Activated CD4-positive, alpha-beta T cell treated with anti-CD3 and anti-CD28 coated beads, Interleukin-2, amount 10 ng/mL, durations not matched to agents 24 days and 14 days (primary cell): ENCODE results near the gene SLC26A11. TPM values are rescaled to one million over a fixed set of nuclear protein-coding genes. Genes with fewer than 3 reads are reported as not detected.
A peak's percentile ranks its signal among the peaks of the same experiment; 100 is the strongest.

ENCODE experiments used
- DNase-seq: peaks from one replicate; pipeline ENCODE4 v3.0.0; 2022
- H3K27ac Mint-ChIP-seq: one replicate; pipeline ENCODE4 v1.8.0; 2022; ENCODE audit warnings: mild to moderate bottlenecking, mixed read lengths
- H3K27me3 Mint-ChIP-seq: one replicate; pipeline ENCODE4 v1.8.0; 2022; ENCODE audit warnings: mixed read lengths
- H3K36me3 Mint-ChIP-seq: one replicate; pipeline ENCODE4 v1.8.0; 2022; ENCODE audit warnings: low read depth, mild to moderate bottlenecking, mixed read lengths
- H3K4me1 Mint-ChIP-seq: one replicate; pipeline ENCODE4 v1.8.0; 2021; ENCODE audit warnings: mixed read lengths
- H3K4me3 Mint-ChIP-seq: one replicate; pipeline ENCODE4 v1.8.0; 2022; ENCODE audit warnings: mild to moderate bottlenecking, moderate library complexity, mixed read lengths
- H3K9me3 Mint-ChIP-seq: one replicate; pipeline ENCODE4 v1.8.0; 2021; ENCODE audit warnings: mixed read lengths
- intact Hi-C: fragments of 100-400 bp; cut with micrococcal nuclease; formaldehyde crosslinking; loops from one replicate; pipeline ENCODE4 v1.15.1; 2023
- total RNA-seq: library from RNA; stranded (reverse); gene quantifications from 2 replicates; pipeline ENCODE4 v1.2.3, GENCODE V29; 2022

The SLC26A11 gene
- total RNA-seq, 1 donor from 2014 or later, result 4.3 TPM

- Mint-ChIP-seq H3K27me3 (no peaks in the 10 kb centered on the region), H3K36me3 (peaks cover 19% of the 10 kb centered on the region), H3K27ac (peak within 1 kb of the TSS; percentile 98), H3K9me3 (no peaks in the 10 kb centered on the region), H3K4me1 (peaks cover 54% of the 10 kb centered on the region), H3K4me3 (peak within 1 kb of the TSS; percentile 99)
- intact Hi-C loops, result no loop called here
- DNase-seq, result peak; percentile 92
These were observed 40.5 kb downstream of the SLC26A11 start, which contains the start of gene RNF213 for GRCh38 chr17:80260791-80261158. RNF213 (plus strand) TSS chr17:80260852; CDS start chr17:80263682, 2,830 bp downstream.

- no peaks in the 10 kb centered on the region for H3K9me3 Mint-ChIP-seq
- peak overlapping the region; percentile 89 for H3K27ac Mint-ChIP-seq
- peaks cover 55% of the 10 kb centered on the region for H3K4me1 Mint-ChIP-seq
- H3K4me3 Mint-ChIP-seq, result peak overlapping the region; percentile 99
- intact Hi-C loops, result no loop called here
- no peaks in the 10 kb centered on the region for H3K27me3 Mint-ChIP-seq
- DNase-seq, result peak; percentile 93
- H3K36me3 Mint-ChIP-seq, result peaks cover 22% of the 10 kb centered on the region
These were observed 41.1 kb downstream of the SLC26A11 start for GRCh38 chr17:80261159-80261894.

GRCh38 chr17:80261895-80262279, 41.7 kb downstream of the SLC26A11 start:
- no peaks in the 10 kb centered on the region for H3K9me3 Mint-ChIP-seq
- H3K4me1 Mint-ChIP-seq, result peaks cover 52% of the 10 kb centered on the region
- no peak for DNase-seq
- no peaks in the 10 kb centered on the region for H3K27me3 Mint-ChIP-seq
- H3K36me3 Mint-ChIP-seq, result peaks cover 24% of the 10 kb centered on the region
- H3K4me3 Mint-ChIP-seq, result peak overlapping the region; percentile 99
- H3K27ac Mint-ChIP-seq, result peak overlapping the region; percentile 89
- intact Hi-C loops, result loop anchor here (2.0 kb wide), 1 partner anchor 43 kb away; no protein-coding TSS in a partner anchor

- H3K4me3 Mint-ChIP-seq, result peak overlapping the region; percentile 99
- H3K36me3 Mint-ChIP-seq, result peaks cover 28% of the 10 kb centered on the region
- H3K9me3 Mint-ChIP-seq, result no peaks in the 10 kb centered on the region
- peak; percentile 73 for DNase-seq
- intact Hi-C loops, result loop anchor here (2.0 kb wide), 1 partner anchor 43 kb away; no protein-coding TSS in a partner anchor
- H3K4me1 Mint-ChIP-seq, result peaks cover 53% of the 10 kb centered on the region
- H3K27me3 Mint-ChIP-seq, result no peaks in the 10 kb centered on the region
- peak overlapping the region; percentile 89 for H3K27ac Mint-ChIP-seq
These were observed 42.1 kb downstream of the SLC26A11 start for GRCh38 chr17:80262291-80262690.

GRCh38 chr17:80262775-80263244, 42.6 kb downstream of the SLC26A11 start:
- intact Hi-C loops, result loop anchor here (1.0 to 2.0 kb wide), 2 partner anchors 10 to 44 kb away; no protein-coding TSS in a partner anchor
- Mint-ChIP-seq H3K4me1 (peaks cover 52% of the 10 kb centered on the region), H3K36me3 (peaks cover 33% of the 10 kb centered on the region)

GRCh38 chr17:80263253-80264204, 43.3 kb downstream of the SLC26A11 start:
- peak overlapping the region; percentile 99 for H3K4me3 Mint-ChIP-seq
- H3K9me3 Mint-ChIP-seq, result no peaks in the 10 kb centered on the region
- H3K27me3 Mint-ChIP-seq, result no peaks in the 10 kb centered on the region
- H3K4me1 Mint-ChIP-seq, result peaks cover 45% of the 10 kb centered on the region
- intact Hi-C loops, result loop anchor here (1.0 to 2.0 kb wide), 2 partner anchors 10 to 45 kb away; no protein-coding TSS in a partner anchor
- DNase-seq, result peak; percentile 97
- peaks cover 36% of the 10 kb centered on the region for H3K36me3 Mint-ChIP-seq
- H3K27ac Mint-ChIP-seq, result peak overlapping the region; percentile 97

More at GRCh38 chr17:80262775-80263244, 42.6 kb downstream of the SLC26A11 start:
- peak; percentile 65 for DNase-seq
- no peaks in the 10 kb centered on the region for H3K9me3 Mint-ChIP-seq
- no peaks in the 10 kb centered on the region for H3K27me3 Mint-ChIP-seq
- peak overlapping the region; percentile 99 for H3K4me3 Mint-ChIP-seq
- H3K27ac Mint-ChIP-seq, result peak overlapping the region; percentile 89

- Mint-ChIP-seq H3K36me3 (peaks cover 36% of the 10 kb centered on the region), H3K4me3 (peak overlapping the region; percentile 99), H3K27me3 (no peaks in the 10 kb centered on the region), H3K9me3 (no peaks in the 10 kb centered on the region), H3K4me1 (peaks cover 36% of the 10 kb centered on the region), H3K27ac (peak overlapping the region; percentile 97)
- DNase-seq, result peak; percentile 87
- intact Hi-C loops, result no loop called here
These were observed 44.2 kb downstream of the SLC26A11 start for GRCh38 chr17:80264205-80265075.

DNA sequence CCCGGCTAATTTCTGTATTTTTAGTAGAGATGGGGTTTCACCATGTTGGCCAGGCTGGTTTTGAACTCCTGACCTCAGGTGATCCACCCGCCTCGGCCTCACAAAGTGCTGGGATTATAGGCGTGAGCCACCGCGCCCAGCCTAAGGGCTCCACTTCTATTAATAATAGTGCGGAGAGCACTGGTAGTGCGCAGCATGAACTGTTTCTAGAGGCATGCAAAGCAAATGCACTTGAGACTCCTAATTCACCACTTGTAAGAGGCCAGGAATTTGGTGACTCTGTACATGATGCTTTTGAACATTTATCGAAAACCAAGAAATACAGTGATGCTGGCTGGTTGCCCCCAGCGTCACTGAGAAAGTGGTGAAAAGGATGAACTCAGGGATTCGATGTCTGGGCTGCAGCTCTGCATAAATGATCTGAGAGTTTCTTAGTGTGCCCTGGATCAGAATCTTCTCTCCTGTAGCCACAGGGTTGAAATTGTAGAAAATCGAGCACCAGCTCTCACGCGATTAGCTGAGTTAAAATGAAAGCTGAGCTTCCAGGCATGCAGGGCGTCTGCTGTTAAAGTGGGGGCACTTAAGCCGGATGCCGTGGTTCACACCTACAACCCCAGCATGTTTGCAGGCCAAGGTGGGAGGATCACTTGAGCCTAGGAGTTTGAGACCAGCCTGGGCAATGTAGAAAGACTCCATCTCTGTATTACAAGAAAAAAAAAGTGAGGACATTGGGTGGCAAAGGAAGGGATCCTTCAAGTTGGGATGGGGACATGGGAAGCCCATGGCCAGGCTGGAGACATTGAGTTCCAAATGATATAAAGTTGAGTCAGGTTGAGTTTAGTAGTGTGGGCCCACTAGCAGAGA, 45.2 kb downstream of the SLC26A11 start:
- no peaks in the 10 kb centered on the region for H3K27me3 Mint-ChIP-seq
- peaks cover 42% of the 10 kb centered on the region for H3K36me3 Mint-ChIP-seq
- DNase-seq, result peak; percentile 89
- intact Hi-C loops, result no loop called here
- H3K27ac Mint-ChIP-seq, result peak overlapping the region; percentile 97
- peak overlapping the region; percentile 99 for H3K4me3 Mint-ChIP-seq
- peaks cover 37% of the 10 kb centered on the region for H3K4me1 Mint-ChIP-seq
- no peaks in the 10 kb centered on the region for H3K9me3 Mint-ChIP-seq

DNA sequence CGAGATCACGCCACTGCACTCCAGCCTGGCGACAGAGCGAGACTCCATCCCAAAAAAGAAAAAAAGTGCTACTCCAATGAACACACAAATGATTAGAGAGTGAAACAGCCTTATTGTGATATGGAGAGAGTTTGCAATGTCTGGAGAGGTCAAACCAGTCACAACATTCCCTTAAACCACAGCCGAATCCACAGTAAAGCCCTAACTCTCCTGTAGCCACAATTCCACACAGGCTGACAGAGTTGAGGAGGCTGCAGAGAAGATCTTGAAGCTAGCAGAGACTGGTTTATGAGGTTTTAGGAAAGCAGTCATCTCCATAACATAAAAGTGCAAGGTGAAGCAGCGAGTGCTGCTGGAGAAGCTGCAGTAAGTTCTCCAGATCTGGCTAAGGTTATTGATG, 47.2 kb downstream of the SLC26A11 start:
- Mint-ChIP-seq H3K9me3 (no peaks in the 10 kb centered on the region), H3K4me3 (peak overlapping the region; percentile 34), H3K27ac (peak overlapping the region; percentile 78), H3K36me3 (peaks cover 52% of the 10 kb centered on the region), H3K27me3 (no peaks in the 10 kb centered on the region), H3K4me1 (peaks cover 35% of the 10 kb centered on the region)
- DNase-seq, result no peak
- intact Hi-C loops, result no loop called here

DNA sequence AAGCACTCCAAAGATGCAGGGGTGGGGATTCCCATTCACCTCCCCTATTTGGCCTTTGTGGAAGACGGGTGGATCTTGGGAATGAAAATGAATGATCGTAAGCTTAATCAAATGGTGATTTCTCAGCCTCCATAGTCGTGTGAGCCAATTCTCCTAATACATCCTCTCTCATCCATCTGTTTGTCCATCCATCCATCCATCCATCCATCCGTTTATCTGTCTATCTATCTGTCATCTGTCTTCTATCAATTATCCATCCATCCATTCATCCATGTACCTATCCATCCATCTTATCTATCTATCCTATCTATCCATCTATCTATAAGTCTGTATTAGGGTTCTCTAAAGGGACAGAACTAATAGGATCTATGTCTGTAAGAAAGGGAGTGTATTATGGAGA, 48.2 kb downstream of the SLC26A11 start:
- intact Hi-C loops, result no loop called here
- H3K27me3 Mint-ChIP-seq, result no peaks in the 10 kb centered on the region
- no peak overlapping the region for H3K27ac Mint-ChIP-seq
- DNase-seq, result no peak
- H3K4me1 Mint-ChIP-seq, result peaks cover 41% of the 10 kb centered on the region
- peaks cover 60% of the 10 kb centered on the region for H3K36me3 Mint-ChIP-seq
- H3K9me3 Mint-ChIP-seq, result no peaks in the 10 kb centered on the region
- no peak overlapping the region for H3K4me3 Mint-ChIP-seq

GRCh38 chr17:80269405-80269807, 49.2 kb downstream of the SLC26A11 start:
- Mint-ChIP-seq H3K36me3 (peaks cover 63% of the 10 kb centered on the region), H3K27me3 (no peaks in the 10 kb centered on the region), H3K4me3 (no peak overlapping the region), H3K27ac (no peak overlapping the region), H3K4me1 (peaks cover 45% of the 10 kb centered on the region), H3K9me3 (peaks cover 4% of the 10 kb centered on the region)
- intact Hi-C loops, result no loop called here
- DNase-seq, result no peak

GRCh38 chr17:80270104-80270503, 49.9 kb downstream of the SLC26A11 start:
- no peak for DNase-seq
- Mint-ChIP-seq H3K36me3 (peaks cover 62% of the 10 kb centered on the region), H3K4me3 (no peak overlapping the region), H3K9me3 (peaks cover 4% of the 10 kb centered on the region), H3K27ac (peak overlapping the region; percentile 23), H3K4me1 (peaks cover 44% of the 10 kb centered on the region), H3K27me3 (no peaks in the 10 kb centered on the region)
- intact Hi-C loops, result no loop called here
